Measurements from ENCODE around the gene MUC6. TPM values are rescaled to one million over a fixed set of nuclear protein-coding genes. Genes with fewer than 3 reads are reported as not detected.

The MUC6 gene
- total RNA-seq, 1 donor from 2014 or later, result not detected

GRCh38 chr11:1047595-1048156 lies 11.2 kb upstream of the MUC6 start:
- no peak for FAIRE-seq
- no peak for TF ChIP-seq CTCF (IDR thresholded peaks at IDR 0.05; ENCODE audit: insufficient read depth, low read length, severe bottlenecking)
- no peak for DNase-seq (ENCODE audit: low read depth)
- Histone ChIP-seq H3K4me3 (ENCODE audit: low read depth, low read length) (no peak overlapping the region), H3K27me3 (ENCODE audit: control insufficient read depth, insufficient read depth, low read length) (peaks cover 6% of the 10 kb centered on the region), H3K36me3 (ENCODE audit: control insufficient read depth, insufficient read depth, low read length) (no peaks in the 10 kb centered on the region)

GRCh38 chr11:1044160-1044559 lies 7.6 kb upstream of the MUC6 start:
- FAIRE-seq (no peak), DNase-seq (ENCODE audit: low read depth) (no peak)
- TF ChIP-seq CTCF (IDR thresholded peaks at IDR 0.05; ENCODE audit: insufficient read depth, low read length, severe bottlenecking), result no peak
- Histone ChIP-seq H3K27me3 (ENCODE audit: control insufficient read depth, insufficient read depth, low read length) (peaks cover 7% of the 10 kb centered on the region), H3K36me3 (ENCODE audit: control insufficient read depth, insufficient read depth, low read length) (no peaks in the 10 kb centered on the region), H3K4me3 (ENCODE audit: low read depth, low read length) (no peak overlapping the region)

GRCh38 chr11:1043563-1044096 lies 7.1 kb upstream of the MUC6 start:
- no peak for TF ChIP-seq CTCF (IDR thresholded peaks at IDR 0.05; ENCODE audit: insufficient read depth, low read length, severe bottlenecking)
- FAIRE-seq (no peak), DNase-seq (ENCODE audit: low read depth) (no peak)

GRCh38 chr11:1042626-1043562 lies 6.4 kb upstream of the MUC6 start:
- Histone ChIP-seq H3K27me3 (ENCODE audit: control insufficient read depth, insufficient read depth, low read length) (peaks cover 4% of the 10 kb centered on the region), H3K36me3 (ENCODE audit: control insufficient read depth, insufficient read depth, low read length) (no peaks in the 10 kb centered on the region), H3K4me3 (ENCODE audit: low read depth, low read length) (no peak overlapping the region)
- FAIRE-seq (no peak), DNase-seq (ENCODE audit: low read depth) (no peak)
- TF ChIP-seq CTCF (IDR thresholded peaks at IDR 0.05; ENCODE audit: insufficient read depth, low read length, severe bottlenecking), result no peak

More at GRCh38 chr11:1043563-1044096, 7.1 kb upstream of the MUC6 start:
- no peaks in the 10 kb centered on the region for H3K36me3 ChIP-seq (ENCODE audit: control insufficient read depth, insufficient read depth, low read length)
- no peak overlapping the region for H3K4me3 ChIP-seq (ENCODE audit: low read depth, low read length)
- peaks cover 6% of the 10 kb centered on the region for H3K27me3 ChIP-seq (ENCODE audit: control insufficient read depth, insufficient read depth, low read length)

GRCh38 chr11:1041936-1042608 lies 5.6 kb upstream of the MUC6 start:
- peaks cover 2% of the 10 kb centered on the region for H3K27me3 ChIP-seq (ENCODE audit: control insufficient read depth, insufficient read depth, low read length)
- no peaks in the 10 kb centered on the region for H3K36me3 ChIP-seq (ENCODE audit: control insufficient read depth, insufficient read depth, low read length)
- no peak for TF ChIP-seq CTCF (IDR thresholded peaks at IDR 0.05; ENCODE audit: insufficient read depth, low read length, severe bottlenecking)
- FAIRE-seq (no peak), DNase-seq (ENCODE audit: low read depth) (no peak)
- no peak overlapping the region for H3K4me3 ChIP-seq (ENCODE audit: low read depth, low read length)

Data from bronchial epithelial cell (primary cell).